HG03280 (cell line): ENCODE measurements around the gene REV3L.
A peak's percentile ranks its signal among the peaks of the same experiment; 100 is the strongest.
"Not testable (repeated sequence)": the region's sequence is repeated elsewhere in the genome, so short reads cannot be mapped to it uniquely, and the experiment has no call there.

Source experiments
- ATAC-seq: cut with Tn5 transposase; IDR thresholded peaks from one replicate; pipeline ENCODE4 v1.9.1; 2021; ENCODE audit warnings: mild to moderate bottlenecking, moderate library complexity; ENCODE audit not compliant: unreplicated experiment

The REV3L gene

DNA sequence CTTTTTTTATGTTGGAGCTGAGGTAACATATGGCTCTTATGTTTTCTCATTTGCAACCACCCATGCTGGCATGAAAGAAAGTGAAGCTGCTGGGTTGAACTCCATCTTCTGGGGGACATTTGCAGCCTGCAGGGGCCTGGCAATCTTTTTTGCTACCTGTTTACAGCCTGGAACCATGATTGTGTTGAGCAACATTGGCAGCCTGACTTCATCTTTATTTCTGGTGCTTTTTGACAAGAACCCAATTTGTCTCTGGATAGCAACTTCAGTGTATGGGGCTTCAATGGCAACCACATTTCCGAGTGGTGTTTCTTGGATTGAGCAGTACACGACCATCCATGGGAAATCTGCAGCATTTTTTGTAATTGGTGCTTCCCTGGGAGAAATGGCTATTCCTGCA lies 216.7 kb downstream of the REV3L start:
- ATAC-seq, result no peak

- ATAC-seq, result no peak
Observed at GRCh38 chr6:111265842-111266241, 217.2 kb downstream of the REV3L start.

DNA sequence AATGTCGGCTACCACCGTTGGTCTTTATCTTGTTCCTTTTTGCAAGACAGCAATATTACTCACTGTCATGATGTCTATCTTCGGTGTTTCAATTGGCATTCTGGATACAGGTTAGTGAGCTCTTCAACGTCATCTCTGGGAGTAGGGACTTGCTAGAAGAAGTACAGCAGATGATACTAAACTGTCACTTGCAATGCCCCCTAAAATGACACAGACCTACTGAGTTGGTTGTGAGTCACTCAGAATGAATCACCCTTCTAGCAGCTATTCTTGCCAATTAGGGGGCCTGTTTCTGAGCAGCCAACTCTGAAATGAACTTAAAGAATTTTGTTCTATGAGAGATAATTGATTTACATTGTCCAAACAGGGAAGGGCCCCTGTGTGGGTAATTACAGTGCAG lies 219.2 kb downstream of the REV3L start:
- ATAC-seq, result no peak

DNA sequence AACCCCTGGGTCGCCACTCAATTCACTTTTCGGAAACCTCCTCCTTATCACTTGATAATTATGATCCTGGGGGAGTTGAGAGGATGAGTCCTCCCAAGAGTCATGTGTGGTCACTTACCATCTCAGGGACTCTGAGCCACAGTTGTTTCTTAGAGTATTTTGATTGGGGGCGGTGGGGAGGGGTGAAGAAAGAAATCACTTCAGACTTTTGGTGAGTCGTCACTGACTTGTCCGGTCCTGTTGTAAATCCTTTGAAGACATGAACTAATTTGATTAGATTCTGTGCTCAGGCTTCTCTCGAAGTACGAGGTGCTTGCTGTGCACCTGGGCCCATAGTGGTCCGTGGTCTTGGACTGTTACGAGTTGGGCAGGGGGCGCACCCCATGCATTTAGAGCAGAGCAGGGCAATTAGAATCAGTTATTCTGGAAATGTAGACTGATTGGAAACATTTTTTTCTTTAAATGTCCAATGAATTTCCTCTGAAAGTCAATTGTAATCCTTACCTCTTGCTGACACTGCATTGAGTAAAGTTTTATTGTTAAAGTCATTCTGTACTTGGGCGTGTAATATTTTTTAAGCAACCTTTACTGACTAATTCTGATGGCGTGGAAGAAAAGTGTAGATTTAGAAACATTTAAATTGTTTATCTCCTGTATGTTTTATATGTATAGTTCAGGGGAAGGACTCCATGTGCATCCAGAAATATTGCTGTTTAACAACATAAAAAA lies 222.3 kb downstream of the REV3L start:
- no peak for ATAC-seq

DNA sequence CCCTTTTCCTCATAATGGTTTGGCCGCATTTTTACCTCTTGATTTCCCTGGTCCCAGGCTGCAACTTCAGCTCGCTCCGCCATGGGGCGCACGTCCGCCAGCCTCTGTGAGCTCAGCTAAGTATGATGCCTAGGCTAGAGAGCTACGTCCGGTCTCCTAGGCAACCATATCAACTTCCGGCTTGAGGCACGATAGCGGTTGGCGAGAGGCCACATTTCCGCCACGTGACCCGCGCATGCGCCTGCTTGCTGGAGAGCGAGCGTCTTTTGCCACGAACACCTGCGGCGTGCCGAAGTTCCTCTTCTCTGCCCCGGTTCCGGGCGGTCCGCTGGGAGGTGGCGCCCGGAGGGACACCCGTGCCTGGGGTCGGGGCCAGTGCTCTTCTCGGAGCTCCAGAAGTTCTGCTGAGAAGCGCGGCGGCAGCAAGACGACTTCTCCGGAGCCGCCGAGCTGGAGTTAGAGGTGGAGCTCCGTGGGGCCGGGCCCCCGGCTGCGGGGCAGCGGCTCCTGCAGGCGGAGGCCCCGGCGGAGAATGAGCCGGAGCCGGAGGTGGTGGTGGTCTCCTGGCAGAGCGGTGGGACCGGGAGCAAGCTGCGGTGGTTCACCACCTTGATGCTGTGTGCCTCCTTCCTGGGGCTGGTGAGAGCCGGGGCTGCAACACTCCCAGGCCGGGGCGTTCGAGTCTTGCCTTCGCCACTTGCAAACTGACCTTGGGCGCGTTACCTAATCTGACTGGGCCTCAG lies 223.8 kb downstream of the REV3L start:
- ATAC-seq, result peak; percentile 99

- no peak for ATAC-seq
Observed at GRCh38 chr6:111258615-111259088, 224.4 kb downstream of the REV3L start.

- ATAC-seq, result no peak
Observed at GRCh38 chr6:111258010-111258409, 225.0 kb downstream of the REV3L start.

DNA sequence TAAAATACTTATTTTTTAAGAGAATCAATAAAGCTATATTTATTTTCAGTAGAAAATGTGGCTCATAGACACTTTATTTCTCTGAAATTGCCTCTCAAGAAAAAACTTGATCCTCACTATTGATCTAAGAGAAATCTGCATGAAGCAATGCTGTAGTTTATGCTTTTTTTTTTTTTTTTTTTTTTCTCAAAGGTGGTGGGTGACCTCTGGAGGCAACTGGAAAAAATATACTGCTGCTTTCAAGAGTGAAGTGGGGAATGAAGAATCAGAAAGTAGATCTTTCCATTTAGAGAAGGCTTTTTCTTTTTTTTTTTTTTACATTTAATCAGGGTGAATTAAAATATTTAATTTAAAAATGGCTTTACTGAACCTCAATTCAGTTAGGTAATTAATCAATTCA lies 226.4 kb downstream of the REV3L start:
- no peak for ATAC-seq

GRCh38 chr6:111255838-111256237 lies 227.2 kb downstream of the REV3L start:
- ATAC-seq, result not testable (repeated sequence)

- ATAC-seq, result no peak
Observed at GRCh38 chr6:111254779-111255166, 228.2 kb downstream of the REV3L start.

DNA sequence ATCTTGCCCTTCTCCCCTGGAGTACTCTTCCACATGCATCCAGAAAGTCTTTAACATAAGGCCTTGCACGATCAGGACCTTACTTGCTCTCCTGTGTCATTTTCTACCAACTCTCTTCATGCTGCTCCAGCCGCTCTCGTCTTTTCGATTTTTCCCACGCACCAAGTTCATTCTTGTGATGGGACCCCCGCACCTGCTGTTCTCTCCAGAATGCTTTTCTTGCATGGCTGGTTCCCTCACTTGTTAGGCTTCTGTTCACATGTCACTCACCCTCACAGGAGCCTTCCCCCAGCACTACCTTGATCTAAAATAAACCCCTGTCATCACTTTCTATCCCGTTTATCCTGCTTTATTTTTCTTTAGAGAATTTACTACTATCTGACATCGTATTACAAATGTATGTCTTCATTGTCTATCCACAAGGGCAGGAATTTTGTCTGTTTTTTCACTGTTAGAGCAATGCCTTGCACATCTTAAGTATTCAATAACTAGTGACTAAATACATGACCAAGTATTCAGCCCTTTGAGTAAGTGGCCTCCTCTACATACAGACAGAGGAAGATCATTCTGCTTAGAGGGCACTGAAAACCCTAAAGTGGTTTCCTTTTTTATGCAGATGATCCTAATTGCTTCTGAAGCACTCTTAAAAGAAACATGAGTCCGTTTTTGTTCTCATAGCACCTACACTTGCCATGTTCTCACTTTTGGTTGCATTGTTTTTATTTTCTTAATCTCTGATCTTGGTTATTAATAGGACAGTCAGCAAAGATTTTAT lies 228.8 kb downstream of the REV3L start:
- no peak for ATAC-seq

DNA sequence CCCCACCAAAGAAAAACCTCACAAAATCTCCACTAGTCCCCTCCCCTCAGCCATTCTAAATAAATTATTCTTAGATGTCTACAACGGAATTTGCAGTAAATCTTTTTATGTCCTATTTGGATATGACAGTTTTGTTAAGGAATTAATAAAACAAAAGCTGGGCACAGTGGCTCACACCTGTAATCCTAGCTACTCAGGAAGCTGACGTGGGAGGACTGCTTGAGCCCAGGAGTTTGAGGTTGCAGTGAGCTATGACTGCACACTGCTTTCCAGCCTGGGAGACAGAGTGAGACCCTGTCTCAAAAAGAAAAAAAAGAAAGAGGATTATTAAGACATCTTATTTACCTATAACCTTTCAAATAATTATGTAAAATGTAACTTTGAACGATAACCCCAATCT lies 230.3 kb downstream of the REV3L start:
- ATAC-seq, result no peak

DNA sequence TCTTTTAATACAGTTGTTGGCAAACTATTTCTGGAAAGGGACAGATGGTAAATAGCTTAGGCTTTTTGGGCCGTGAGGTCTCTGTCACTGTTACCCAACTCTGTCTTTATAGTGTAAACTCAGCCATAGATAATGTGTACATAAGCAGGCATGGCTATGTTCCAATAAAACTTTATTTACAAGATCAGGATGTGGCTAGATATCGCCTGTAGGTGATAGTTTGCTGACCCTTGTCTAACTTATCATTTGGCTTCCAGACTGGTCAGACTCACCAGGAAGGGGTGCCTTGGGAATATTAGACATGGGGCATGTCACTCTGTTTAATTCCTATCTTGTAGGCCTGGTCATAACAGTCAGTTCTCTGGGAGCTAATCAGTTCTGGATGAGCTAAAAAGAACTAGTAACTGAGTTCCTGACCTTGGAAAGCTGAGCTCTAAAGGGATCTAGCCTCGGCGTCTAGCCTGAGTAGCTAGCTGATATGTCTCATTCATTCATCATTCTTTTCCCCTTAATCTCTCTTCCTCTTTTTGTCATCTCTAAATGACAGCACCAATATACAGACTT lies 232.1 kb downstream of the REV3L start:
- no peak for ATAC-seq
